Right renal cortex interstitium (tissue), 3 donors: ENCODE data around the gene INPP5A. TPM values are rescaled to one million over a fixed set of nuclear protein-coding genes. Genes with fewer than 3 reads are reported as not detected.
A peak's percentile ranks its signal among the peaks of the same experiment; 100 is the strongest.

Experiments
- DNase-seq, 3 donors: peaks; one replicate each; pipeline ENCODE4 v3.0.0-alpha.2; 2013; ENCODE audit warnings: low read depth in 3 of 3, low spot score in 2 of 3
- polyA plus RNA-seq, 3 donors: library from polyadenylated mRNA; unstranded; fragments of 120-200 nt; gene quantifications; one replicate each; pipeline ENCODE4 v1.2.1, GENCODE V29; 2013; ENCODE audit not compliant: insufficient read length in 3 of 3

INPP5A gene
- polyA plus RNA-seq, 3 donors, result 35.1 to 36.4 (median 35.4) TPM

DNA sequence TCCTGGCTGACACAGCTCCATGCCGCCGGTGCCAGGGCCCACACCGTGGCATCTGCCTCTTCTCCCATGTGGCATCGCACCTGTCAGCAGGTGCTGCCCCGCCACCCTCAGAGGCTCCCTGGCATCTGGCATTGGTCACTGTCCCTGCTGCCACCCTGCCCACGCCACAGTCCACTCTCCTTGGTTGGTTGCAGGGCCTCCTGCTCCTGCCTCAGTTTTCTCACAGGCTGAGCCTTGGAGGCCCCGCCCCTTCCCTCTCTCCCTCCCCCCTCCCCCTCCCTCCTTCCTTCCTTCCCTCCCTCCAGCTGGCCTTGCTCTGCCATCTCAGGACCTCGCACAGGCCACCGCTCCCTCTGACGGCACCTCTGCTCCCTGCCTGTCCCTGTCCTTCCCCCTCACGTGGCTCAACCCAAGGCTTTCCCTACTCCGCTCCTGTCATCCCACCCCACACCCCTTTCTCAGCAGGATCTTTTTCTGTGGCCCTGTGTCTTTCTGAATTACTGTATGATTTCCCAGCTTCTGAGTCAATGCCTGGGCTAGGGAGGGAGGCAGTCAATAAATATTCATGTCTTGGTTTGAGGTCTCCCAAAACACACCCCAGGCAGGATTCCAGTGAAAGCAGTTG is 87.4 kb downstream of the INPP5A start:
- DNase-seq, result no peak

DNA sequence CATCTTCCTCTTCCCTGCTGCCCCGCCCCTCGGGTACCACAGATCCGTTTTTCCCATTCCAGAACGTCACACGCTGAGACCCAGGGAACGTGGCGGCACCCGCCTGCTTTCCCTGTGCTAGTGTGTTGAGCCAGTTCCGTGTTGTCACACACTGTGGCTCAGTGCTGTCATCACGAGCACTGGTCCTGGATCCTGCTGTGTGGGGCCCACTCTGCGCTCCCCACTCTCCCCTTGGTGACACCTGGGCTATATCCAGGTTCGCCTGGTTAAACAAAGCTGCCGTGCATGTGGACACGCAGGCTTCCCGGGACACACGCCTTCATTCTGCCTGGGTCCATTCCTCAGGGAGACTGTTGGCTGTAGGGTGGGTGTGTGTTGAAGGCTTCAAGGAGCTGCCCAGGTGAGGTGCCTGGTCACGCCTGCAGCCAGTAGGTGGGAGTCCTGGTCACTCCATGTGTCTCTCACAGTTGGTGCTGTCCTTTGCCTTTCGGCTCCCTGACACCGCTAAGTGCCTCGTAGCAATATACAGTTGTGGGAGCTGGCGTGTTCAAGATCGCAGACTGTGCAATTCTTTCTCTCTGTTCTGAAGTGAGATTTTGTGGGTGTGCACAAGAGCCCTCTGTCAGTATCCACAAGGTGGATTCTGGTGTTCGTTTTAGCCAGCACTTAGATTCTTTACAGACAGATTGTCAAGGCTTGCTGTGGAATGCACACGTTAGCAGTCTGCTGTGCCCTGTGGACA is 88.6 kb downstream of the INPP5A start:
- no peak for DNase-seq

DNA sequence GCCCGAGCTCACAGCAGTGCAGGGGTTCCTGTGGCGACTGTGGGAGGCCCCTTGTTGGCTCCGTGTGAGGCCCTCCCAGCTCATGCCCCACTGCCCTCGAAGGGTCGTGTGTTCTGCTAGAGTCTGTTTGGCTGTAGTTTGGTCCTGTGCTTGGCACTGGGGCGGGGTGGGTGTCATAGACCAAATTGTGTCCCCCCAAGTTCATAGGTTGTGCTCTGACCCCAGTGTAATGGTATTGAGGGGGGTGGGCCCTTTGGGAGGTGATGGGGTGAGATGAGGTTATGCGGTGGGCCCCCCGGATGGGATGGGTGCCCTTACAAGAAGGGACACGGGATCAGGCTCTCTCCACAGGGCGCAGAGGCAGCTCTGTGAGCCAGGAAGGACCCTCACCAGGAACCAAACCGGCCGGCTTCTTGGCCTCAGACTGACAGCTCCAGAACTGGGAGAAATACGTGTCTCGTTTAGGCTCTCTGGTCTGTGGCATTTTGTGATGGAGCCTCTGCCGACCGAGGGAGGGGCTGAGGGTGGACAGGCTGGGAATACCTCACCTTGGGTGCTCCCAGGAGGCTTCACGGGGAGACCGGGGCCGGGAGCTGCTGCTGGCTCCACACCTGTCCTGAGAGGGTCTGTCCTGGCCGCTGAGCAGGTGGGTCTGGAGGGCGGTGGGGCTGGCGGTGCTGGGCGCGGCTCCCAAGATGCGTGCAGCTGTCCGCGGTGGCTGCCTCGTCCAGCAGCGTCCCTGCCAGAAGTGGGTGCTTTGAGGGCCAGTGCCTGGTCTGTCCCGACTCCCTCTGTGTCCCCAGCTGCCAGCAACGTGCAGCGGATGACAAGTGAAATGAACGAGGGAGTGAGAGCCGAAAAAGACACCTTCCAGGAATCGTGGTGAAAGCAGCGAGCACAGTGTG is 89.4 kb downstream of the INPP5A start:
- DNase-seq, result no peak

- no peak for DNase-seq
Observed at GRCh38 chr10:132627666-132628531, 90.3 kb downstream of the INPP5A start.

DNA sequence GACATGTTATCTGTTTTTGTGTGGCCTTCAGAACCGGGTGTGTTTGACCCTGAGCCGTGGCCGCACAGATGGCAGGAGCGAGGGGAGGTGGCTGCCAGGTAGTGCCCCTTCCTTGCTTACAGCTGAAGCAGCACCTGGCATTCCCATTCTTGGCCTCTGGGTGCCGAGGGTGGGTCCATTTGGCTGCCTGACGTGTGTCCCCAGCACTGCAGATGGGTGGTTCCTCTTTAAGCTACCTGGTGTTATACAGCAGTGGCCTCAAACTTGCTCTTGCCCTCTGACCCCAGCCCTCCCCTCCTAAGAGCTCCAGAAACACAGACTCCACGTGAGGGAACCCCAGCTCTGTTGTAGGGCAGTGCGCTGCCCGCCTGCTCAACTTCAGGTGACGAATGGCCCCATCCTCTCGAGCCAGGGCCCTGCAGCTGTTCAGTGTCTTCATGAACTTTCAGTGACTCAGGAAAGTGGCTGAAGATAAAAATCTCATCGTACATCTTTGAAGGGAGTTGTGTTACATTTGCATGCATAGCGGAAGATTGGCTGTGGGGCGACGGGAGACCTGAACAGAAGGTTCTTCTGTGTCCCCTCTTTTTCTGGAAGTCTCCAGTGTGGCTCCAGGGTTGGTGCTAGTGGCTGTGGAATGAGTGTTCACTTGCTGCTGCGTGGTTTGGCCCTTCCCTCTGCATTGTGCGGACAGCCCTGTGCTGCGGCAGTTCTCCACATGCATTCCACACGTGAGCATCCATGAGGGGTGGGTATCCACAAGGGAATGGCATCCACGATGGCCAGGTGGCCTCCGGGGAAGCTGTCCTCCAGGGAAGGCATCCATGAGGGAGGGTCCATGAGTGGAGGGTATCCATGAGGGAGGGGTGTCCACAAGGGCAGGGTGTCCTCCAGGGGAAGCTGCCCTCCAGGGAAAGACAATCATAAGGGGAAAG is 91.6 kb downstream of the INPP5A start:
- no peak for DNase-seq

DNA sequence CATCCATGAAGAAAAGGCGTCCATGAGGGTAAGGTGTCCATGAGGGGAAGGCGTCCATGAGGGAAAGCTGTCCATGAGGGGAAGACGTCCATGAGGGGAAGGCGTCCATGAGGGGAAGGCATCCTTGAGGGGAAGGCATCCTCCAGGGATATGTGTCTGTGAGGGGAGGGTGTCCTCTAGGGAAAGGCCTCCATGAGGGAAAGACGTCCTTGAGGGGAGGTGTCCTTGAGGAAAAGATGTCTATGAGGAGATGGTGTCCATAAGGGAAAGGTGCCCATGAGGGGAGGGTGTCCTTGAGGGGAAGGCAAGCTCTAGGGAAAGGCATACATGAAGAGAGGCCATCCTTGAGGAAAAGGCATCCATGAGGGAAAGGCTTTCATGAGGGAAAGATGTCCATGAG is 92.6 kb downstream of the INPP5A start:
- no peak for DNase-seq

DNA sequence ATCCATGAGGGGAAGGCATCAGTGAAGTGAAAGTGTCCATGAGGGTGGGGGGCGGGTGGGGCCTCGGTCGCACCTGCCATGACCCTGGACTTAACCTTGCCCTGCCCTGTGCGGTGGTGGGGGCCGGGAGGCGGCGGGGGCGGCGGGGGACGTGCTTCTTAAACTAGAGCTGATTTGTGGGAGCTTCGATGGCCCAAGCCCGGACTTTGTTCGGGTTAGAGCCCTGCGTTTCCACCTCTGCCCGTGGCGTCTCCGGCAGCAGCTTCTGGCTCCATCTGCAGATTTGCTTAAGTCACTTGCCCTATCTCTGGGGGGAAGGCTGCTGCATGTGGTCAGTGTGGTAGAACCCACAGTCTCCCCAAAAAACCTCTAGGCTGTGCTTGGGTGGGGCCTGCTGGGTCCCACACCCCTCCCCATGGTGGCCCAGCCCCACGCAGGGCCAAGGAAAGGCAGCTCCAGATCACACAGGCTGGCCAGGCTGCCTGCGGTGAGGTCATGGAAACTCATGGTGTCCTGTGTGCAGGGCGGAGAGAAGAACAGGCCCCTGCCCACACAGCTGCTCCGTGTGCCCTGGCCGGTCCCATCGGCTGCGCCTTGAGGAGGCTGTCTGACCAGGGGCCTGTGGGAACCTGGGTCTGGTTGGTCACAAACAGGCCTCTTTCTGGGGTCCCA is 93.2 kb downstream of the INPP5A start:
- no peak for DNase-seq

DNA sequence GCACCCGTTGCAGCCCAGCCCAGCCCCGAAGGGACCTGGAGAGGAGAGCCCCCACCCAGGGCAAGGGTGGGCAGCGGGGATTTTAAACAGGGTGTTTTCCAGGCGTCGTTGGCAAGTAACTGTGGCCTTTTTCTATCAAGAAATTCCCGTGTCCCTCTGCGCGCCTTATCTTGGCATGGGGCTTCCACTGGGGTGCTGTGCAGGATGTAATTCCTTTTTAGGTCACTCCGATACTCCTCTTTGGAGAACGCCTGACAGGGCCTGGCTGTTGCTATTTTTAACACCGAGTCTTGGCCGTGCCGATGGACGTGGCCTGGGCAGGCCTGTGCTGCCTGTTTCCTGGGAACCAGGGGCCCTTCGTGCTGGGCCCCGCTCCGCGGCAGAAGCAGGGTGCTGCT is 93.8 kb downstream of the INPP5A start:
- no peak for DNase-seq

DNA sequence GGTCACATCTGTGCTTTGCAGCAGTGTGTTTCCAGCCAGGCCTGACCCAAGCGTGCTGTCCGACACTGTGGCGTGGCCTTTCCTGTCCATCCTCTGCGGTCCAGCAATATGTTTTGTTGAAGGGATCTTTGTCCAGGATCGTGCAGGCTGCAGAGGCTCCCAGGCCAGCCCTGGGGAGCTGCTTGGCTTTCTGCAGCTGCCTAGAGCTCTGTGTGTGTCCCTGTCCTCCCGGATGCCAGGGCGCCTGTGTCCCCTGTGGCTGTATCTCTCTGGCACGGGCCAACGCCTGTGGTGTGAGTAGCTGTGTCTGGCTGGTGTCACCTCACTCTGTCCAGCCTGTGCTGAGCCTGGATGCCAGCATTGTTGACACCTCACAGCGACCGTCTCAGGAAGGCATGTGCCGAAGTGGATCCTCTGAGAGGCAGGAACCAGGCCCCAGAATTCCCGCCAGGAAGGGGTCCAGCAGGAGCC is 94.5 kb downstream of the INPP5A start:
- no peak for DNase-seq

DNA sequence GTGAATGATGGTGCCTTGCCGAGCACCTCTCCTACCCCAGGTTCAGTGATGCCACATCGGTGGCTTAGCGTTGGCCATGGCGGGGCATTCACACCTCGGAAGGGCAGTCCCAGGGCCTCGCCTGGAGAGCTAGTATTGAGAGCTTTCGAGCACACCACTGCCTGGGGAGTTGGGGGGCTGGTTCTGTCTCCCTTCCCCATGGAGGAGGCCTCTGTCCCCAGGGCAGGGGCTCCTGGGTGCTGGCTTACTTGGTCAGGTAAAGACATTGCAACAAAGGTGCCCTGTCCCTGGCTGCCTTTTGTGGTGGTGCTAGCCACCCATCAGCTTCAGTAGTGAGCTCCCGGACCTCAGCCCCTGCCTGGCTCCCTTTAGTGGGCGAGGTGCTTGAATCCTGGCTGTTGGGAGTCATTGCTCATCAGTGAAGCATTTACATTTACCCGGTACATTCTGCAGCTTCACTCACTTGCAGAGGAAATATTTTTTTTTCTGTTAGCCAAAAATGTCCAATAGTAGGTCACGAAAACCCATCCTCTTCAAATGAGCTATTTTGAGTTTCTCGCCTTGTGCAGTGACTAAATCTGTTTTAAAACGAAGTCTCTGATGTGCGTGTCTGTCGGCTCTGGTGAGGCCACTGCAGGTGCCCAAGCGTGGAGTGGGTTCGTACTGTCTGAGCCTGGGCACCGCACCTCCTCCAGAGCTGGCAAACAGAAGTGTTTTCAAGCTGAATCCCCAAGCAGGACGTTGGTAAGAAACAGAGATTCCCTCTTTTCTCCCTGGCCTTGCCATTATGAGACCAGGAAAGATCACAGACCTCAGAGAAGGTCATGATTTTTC is 95.5 kb downstream of the INPP5A start:
- no peak for DNase-seq

GRCh38 chr10:132634241-132634946 is 96.8 kb downstream of the INPP5A start:
- no peak for DNase-seq

DNA sequence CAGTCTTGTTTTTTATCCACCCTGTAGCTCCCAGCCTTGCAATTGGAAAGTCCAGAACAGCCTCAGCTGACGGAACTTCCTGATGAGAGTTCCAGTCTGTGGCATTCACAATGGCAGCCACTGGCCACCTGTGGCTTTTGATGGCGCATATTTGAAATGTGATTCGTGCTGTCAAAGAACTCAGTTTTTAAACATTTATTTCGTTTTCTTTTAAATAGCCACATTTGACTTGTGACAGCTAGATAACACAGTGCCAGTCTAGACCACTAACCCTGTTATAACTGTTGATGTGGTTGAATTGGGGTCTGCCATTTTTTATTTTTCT is 97.3 kb downstream of the INPP5A start:
- no peak for DNase-seq

GRCh38 chr10:132636358-132636757 is 98.8 kb downstream of the INPP5A start:
- no peak for DNase-seq

DNA sequence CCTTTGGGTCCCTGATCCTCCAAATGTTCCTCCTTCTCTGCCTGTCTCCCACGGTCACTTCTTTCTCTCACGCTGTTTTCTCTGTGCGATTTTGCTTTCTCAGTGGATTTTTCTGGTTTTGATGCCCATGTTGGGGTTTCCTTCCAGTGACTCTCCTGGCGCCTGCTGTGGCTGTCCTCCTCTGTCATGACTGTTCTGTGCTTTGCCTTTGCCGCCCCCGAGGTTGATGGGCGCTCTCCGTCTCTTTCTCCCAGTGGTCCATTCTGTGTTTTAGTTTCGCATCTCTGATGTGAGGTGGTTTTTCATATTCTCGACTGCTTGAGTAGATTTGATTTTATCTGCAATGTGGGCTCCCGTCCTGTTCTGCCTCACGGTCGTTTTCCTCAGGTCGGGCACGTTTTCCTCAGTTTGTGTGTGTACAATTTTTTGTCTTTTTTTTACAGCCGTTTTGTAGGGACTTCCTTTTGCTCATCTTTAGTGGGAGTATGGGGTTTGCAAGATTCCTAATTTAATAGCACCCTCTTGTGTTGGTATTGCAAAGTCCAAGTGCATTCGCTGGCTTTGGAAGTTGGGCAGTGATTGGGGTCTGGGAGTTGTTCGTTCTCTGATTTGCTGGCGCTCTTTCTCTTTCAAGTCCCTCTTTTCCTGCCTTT is 100.0 kb downstream of the INPP5A start:
- DNase-seq, result peak; percentile 54 to 83 (median 60)

DNA sequence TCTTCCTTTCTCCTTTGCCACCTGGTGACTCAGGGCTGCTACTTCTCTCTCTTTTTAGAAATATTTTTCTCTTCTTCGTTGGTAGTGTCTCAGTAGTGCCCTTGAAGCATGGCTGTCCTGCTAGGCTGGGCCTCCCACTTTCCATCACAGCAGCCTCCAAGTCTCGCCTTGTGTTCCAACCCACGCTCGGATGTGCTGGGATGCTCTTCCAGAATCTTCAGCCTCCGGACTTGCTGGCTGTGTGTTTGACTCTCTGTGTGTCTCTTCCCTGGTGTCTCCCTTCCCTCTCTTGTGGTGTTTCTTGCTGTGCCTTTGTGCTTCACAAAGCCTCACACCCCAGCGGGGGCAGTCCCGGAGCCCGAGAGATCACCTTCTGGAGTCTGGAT is 100.5 kb downstream of the INPP5A start:
- no peak for DNase-seq

GRCh38 chr10:132639470-132639869 is 101.9 kb downstream of the INPP5A start:
- no peak for DNase-seq
